Tibial artery (tissue), 4 donors: Measurements from ENCODE around the gene GUCY2D.
A peak's percentile ranks its signal among the peaks of the same experiment; 100 is the strongest.
"Not testable (repeated sequence)": the region's sequence is repeated elsewhere in the genome, so short reads cannot be mapped to it uniquely, and the experiment has no call there.

Experiments used
- DNase-seq, 2 donors: peaks; one replicate each; pipeline ENCODE4 v3.0.0-alpha.2; 2019
- H3K27ac ChIP-seq, 2 donors: fragments of 200-600 bp; sonication (generic) in 1 of 2; 1 replicate in 1 of 2; 2 replicates in 1 of 2; pipeline ENCODE4 v1.5.1; 2018 to 2019; ENCODE audit warnings: mild to moderate bottlenecking in 1 of 2
- H3K27me3 ChIP-seq, 2 donors: fragments of 200-600 bp; sonication (generic) in 1 of 2; one replicate each; pipeline versions ENCODE4 v1.5.1 to v1.6.0; 2016 to 2019
- H3K36me3 ChIP-seq, 3 donors: fragments of 200-600 bp; sonication (generic) in 2 of 3; one replicate each; pipeline ENCODE4 v1.5.1; 2016 to 2019; ENCODE audit warnings: mild to moderate bottlenecking in 2 of 3
- H3K4me1 ChIP-seq, 4 donors: fragments of 200-600 bp; sonication (generic) in 2 of 4; 1 replicate in 3 of 4; 2 replicates in 1 of 4; pipeline ENCODE4 v1.5.1; 2016 to 2019
- H3K4me3 ChIP-seq, 2 donors: fragments of 200-600 bp; sonication (generic) in 1 of 2; 1 replicate in 1 of 2; 2 replicates in 1 of 2; pipeline ENCODE4 v1.5.1; 2018 to 2019; ENCODE audit warnings: mild to moderate bottlenecking in 2 of 2
- H3K9me3 ChIP-seq, 3 donors: fragments of 200-600 bp; sonication (generic) in 1 of 3; one replicate each; pipeline ENCODE4 v1.5.1; 2016 to 2019
- CTCF ChIP-seq, 2 experiments: fragments of 200-600 bp in 1 of 2; fragments of 450-650 bp in 1 of 2; IDR thresholded peaks; one replicate each; pipeline ENCODE4 v1.5.1; 2017 to 2019; ENCODE audit warnings: antibody characterized with exemption in 2 of 2, mild to moderate bottlenecking in 1 of 2, moderate library complexity in 1 of 2
- intact Hi-C: fragments of 100-400 bp; cut with DNase I; formaldehyde crosslinking; loops from one replicate; pipeline ENCODE4 v1.15.0; 2023; ENCODE audit warnings: low total_unique reads

Gene GUCY2D

GRCh38 chr17:8019665-8020650 lies 17.5 kb downstream of the GUCY2D start:
- DNase-seq: peak in 1 of 2 donors; percentile 61
- no peaks in the 10 kb centered on the region for H3K9me3 ChIP-seq
- TF ChIP-seq CTCF (IDR thresholded peaks at IDR 0.05): no peak
- no peak overlapping the region for H3K27ac ChIP-seq
- intact Hi-C loops: no loop called here
- H3K27me3 ChIP-seq: peaks cover 0 to 28% of the 10 kb centered on the region in 2 donors
- H3K4me1 ChIP-seq: peaks cover 0 to 19% (median 12%) of the 10 kb centered on the region in 4 donors
- no peaks in the 10 kb centered on the region for H3K36me3 ChIP-seq
- no peak overlapping the region for H3K4me3 ChIP-seq

GRCh38 chr17:8020776-8021564 lies 18.6 kb downstream of the GUCY2D start:
- intact Hi-C loops: no loop called here
- TF ChIP-seq CTCF (IDR thresholded peaks at IDR 0.05): no peak
- Histone ChIP-seq H3K27me3 (peaks cover 0 to 28% of the 10 kb centered on the region in 2 donors), H3K4me1 (peaks cover 0 to 15% (median 9%) of the 10 kb centered on the region in 4 donors), H3K4me3 (no peak overlapping the region), H3K9me3 (no peaks in the 10 kb centered on the region), H3K27ac (no peak overlapping the region), H3K36me3 (no peaks in the 10 kb centered on the region)
- DNase-seq: no peak

GRCh38 chr17:8021565-8022359 lies 19.3 kb downstream of the GUCY2D start:
- intact Hi-C loops: no loop called here
- no peak for TF ChIP-seq CTCF (IDR thresholded peaks at IDR 0.05)
- no peaks in the 10 kb centered on the region for H3K36me3 ChIP-seq

GRCh38 chr17:8022360-8023003 lies 20.1 kb downstream of the GUCY2D start:
- Histone ChIP-seq H3K27ac (no peak overlapping the region), H3K4me1 (no peaks in the 10 kb centered on the region), H3K9me3 (no peaks in the 10 kb centered on the region), H3K4me3 (no peak overlapping the region), H3K36me3 (no peaks in the 10 kb centered on the region), H3K27me3 (peaks cover 0 to 18% of the 10 kb centered on the region in 2 donors)
- no peak for DNase-seq
- intact Hi-C loops: no loop called here
- no peak for TF ChIP-seq CTCF (IDR thresholded peaks at IDR 0.05)

More at GRCh38 chr17:8021565-8022359, 19.3 kb downstream of the GUCY2D start:
- Histone ChIP-seq H3K9me3 (no peaks in the 10 kb centered on the region), H3K27ac (no peak overlapping the region), H3K4me1 (peaks cover 0 to 7% (median 1%) of the 10 kb centered on the region in 4 donors), H3K4me3 (no peak overlapping the region), H3K27me3 (peaks cover 0 to 21% of the 10 kb centered on the region in 2 donors)
- DNase-seq: no peak

GRCh38 chr17:8024161-8024560 lies 21.7 kb downstream of the GUCY2D start:
- H3K36me3 ChIP-seq, H3K9me3 ChIP-seq, H3K27ac ChIP-seq, DNase-seq, intact Hi-C loops, H3K4me1 ChIP-seq, H3K4me3 ChIP-seq: not testable (repeated sequence)
- H3K27me3 ChIP-seq: peaks cover 0 to 30% of the 10 kb centered on the region in 2 donors
